Body of pancreas (tissue), 4 donors: Measurements from ENCODE around the gene ALG6.

Experiments
- CTCF ChIP-seq, 7 experiments: fragments of 450-650 bp in 4 of 7; fragments of 200-600 bp in 3 of 7; sonication (generic) in 3 of 7; IDR thresholded peaks; one replicate each; pipeline ENCODE4 v1.5.1; 2016 to 2019; ENCODE audit warnings: antibody characterized with exemption in 7 of 7
- POLR2A ChIP-seq, 3 donors: fragments of 450-650 bp; IDR thresholded peaks; one replicate each; pipeline ENCODE4 v1.6.1; 2016; ENCODE audit warnings: antibody characterized with exemption in 3 of 3, mild to moderate bottlenecking in 2 of 3

GRCh38 chr1:63411066-63411465, 43.6 kb downstream of the ALG6 start:
- TF ChIP-seq CTCF (IDR thresholded peaks at IDR 0.05) (no peak), POLR2A (IDR thresholded peaks at IDR 0.05) (no peak)
